Measurements from ENCODE around the gene GRM1.

Gene GRM1

GRCh38 chr6:146422789-146423375, 394.0 kb downstream of the GRM1 start:
- no peak for DNase-seq (ENCODE audit: low read depth)
- H3K4me3 ChIP-seq (ENCODE audit: control insufficient read depth, low read depth, low read length) = no peak overlapping the region
- TF ChIP-seq CTCF (conservative IDR thresholded peaks at IDR 0.05; ENCODE audit: control insufficient read depth, insufficient read depth, low read depth, low read length) = no peak

- TF ChIP-seq CTCF (conservative IDR thresholded peaks at IDR 0.05; ENCODE audit: control insufficient read depth, insufficient read depth, low read depth, low read length) = no peak
- H3K4me3 ChIP-seq (ENCODE audit: control insufficient read depth, low read depth, low read length) = no peak overlapping the region
- no peak for DNase-seq (ENCODE audit: low read depth)
These were observed 394.6 kb downstream of the GRM1 start for GRCh38 chr6:146423452-146423851.

GRCh38 chr6:146426516-146426915, 397.7 kb downstream of the GRM1 start:
- H3K4me3 ChIP-seq (ENCODE audit: control insufficient read depth, low read depth, low read length) = no peak overlapping the region

GRCh38 chr6:146429831-146430230, 401.0 kb downstream of the GRM1 start:
- no peak for DNase-seq (ENCODE audit: low read depth)
- no peak overlapping the region for H3K4me3 ChIP-seq (ENCODE audit: control insufficient read depth, low read depth, low read length)
- TF ChIP-seq CTCF (conservative IDR thresholded peaks at IDR 0.05; ENCODE audit: control insufficient read depth, insufficient read depth, low read depth, low read length) = no peak

More at GRCh38 chr6:146426516-146426915, 397.7 kb downstream of the GRM1 start:
- no peak for DNase-seq (ENCODE audit: low read depth)
- no peak for TF ChIP-seq CTCF (conservative IDR thresholded peaks at IDR 0.05; ENCODE audit: control insufficient read depth, insufficient read depth, low read depth, low read length)

GRCh38 chr6:146433881-146434731, 405.2 kb downstream of the GRM1 start:
- no peak for TF ChIP-seq CTCF (conservative IDR thresholded peaks at IDR 0.05; ENCODE audit: control insufficient read depth, insufficient read depth, low read depth, low read length)
- peak overlapping the region; percentile 27 for H3K4me3 ChIP-seq (ENCODE audit: control insufficient read depth, low read depth, low read length)
- DNase-seq (ENCODE audit: low read depth) = peak; percentile 11

GRCh38 chr6:146434732-146435390, 406.0 kb downstream of the GRM1 start:
- DNase-seq (ENCODE audit: low read depth) = no peak
- TF ChIP-seq CTCF (conservative IDR thresholded peaks at IDR 0.05; ENCODE audit: control insufficient read depth, insufficient read depth, low read depth, low read length) = no peak
- H3K4me3 ChIP-seq (ENCODE audit: control insufficient read depth, low read depth, low read length) = peak overlapping the region; percentile 27
